HepG2 (cell line): ENCODE measurements around the gene CD7. TPM values are rescaled to one million over a fixed set of nuclear protein-coding genes. Genes with fewer than 3 reads are reported as not detected.
A peak's percentile ranks its signal among the peaks of the same experiment; 100 is the strongest.

Experiments used
- ARNT2 ChIP-seq: sonication (generic); formaldehyde crosslinking; IDR thresholded peaks from 2 replicates; pipeline ENCODE4 v1.8.0; 2022; ENCODE audit warnings: mild to moderate bottlenecking, low read depth, missing genetic modification reagents, moderate library complexity
- CHCHD3 ChIP-seq: sonication (generic); formaldehyde crosslinking; IDR thresholded peaks from 2 replicates; pipeline ENCODE4 v1.8.0; 2022; ENCODE audit warnings: mild to moderate bottlenecking, missing genetic modification reagents, moderate library complexity
- FOXP1 ChIP-seq, 2 experiments: fragments of 450-650 bp in 1 of 2; IDR thresholded peaks; 2 replicates each; pipeline ENCODE4 v1.6.1; 2017 to 2018; ENCODE audit warnings: antibody characterized with exemption in 1 of 2
- HIVEP1 ChIP-seq: sonication (generic); formaldehyde crosslinking; IDR thresholded peaks from 2 replicates; pipeline ENCODE4 v1.4.0; 2020; ENCODE audit warnings: mild to moderate bottlenecking, missing genetic modification reagents
- HNRNPLL ChIP-seq: fragments of 200-400 bp; formaldehyde crosslinking; IDR thresholded peaks from 2 replicates; pipeline ENCODE4 v1.6.1; 2017; ENCODE audit warnings: mild to moderate bottlenecking, low read depth, low read length; ENCODE audit not compliant: poor library complexity, severe bottlenecking
- KLF13 ChIP-seq: sonication (generic); formaldehyde crosslinking; IDR thresholded peaks from 2 replicates; pipeline ENCODE4 v1.4.0; 2020; ENCODE audit warnings: mild to moderate bottlenecking, missing genetic modification reagents
- MEIS1 ChIP-seq: sonication (generic); formaldehyde crosslinking; IDR thresholded peaks from 2 replicates; pipeline ENCODE4 v1.9.0; 2021; ENCODE audit warnings: mild to moderate bottlenecking, missing genetic modification reagents, moderate library complexity, borderline replicate concordance
- TOE1 ChIP-seq: sonication (generic); formaldehyde crosslinking; IDR thresholded peaks from 2 replicates; pipeline ENCODE4 v1.4.0; 2020; ENCODE audit warnings: mild to moderate bottlenecking, missing genetic modification reagents
- ZNF207 ChIP-seq: fragments of 450-650 bp; IDR thresholded peaks from 2 replicates; pipeline ENCODE4 v1.6.1; 2016; ENCODE audit warnings: antibody characterized with exemption, borderline replicate concordance
- ZNF30 ChIP-seq: sonication (generic); formaldehyde crosslinking; IDR thresholded peaks from 2 replicates; pipeline ENCODE4 v1.5.0; 2020; ENCODE audit warnings: mild to moderate bottlenecking, missing genetic modification reagents
- ZNF431 ChIP-seq: sonication (generic); formaldehyde crosslinking; IDR thresholded peaks from 2 replicates; pipeline ENCODE4 v1.9.0; 2022; ENCODE audit warnings: missing genetic modification reagents, low read depth, mild to moderate bottlenecking, borderline replicate concordance
- ZNF607 ChIP-seq: sonication (generic); formaldehyde crosslinking; IDR thresholded peaks from 2 replicates; pipeline ENCODE4 v1.5.1; 2020; ENCODE audit warnings: missing genetic modification reagents, mild to moderate bottlenecking, borderline replicate concordance
- polyA plus RNA-seq, 8 experiments: library from polyadenylated mRNA; depleted of rRNA in 3 of 8; stranded (reverse) in 7 of 8; unstranded in 1 of 8; fragments of >200 nt; fragmentation: Illumina TruSeq in 4 of 8; extraction: Trizol in 4 of 8; gene quantifications; 2 replicates each; pipeline versions ENCODE4 v1.2.1 to v1.2.3, GENCODE V29; 2011 to 2016; ENCODE audit warnings: low read depth in 4 of 8, missing spikeins in 1 of 8, mixed read lengths in 1 of 8; ENCODE audit not compliant: insufficient read depth in 1 of 8
- total RNA-seq, 5 experiments: library from RNA; depleted of rRNA; stranded (reverse); fragments of >200 nt; fragmentation: Illumina TruSeq; extraction: Trizol; gene quantifications; 2 replicates each; pipeline ENCODE4 v1.2.3, GENCODE V29; 2016; ENCODE audit warnings: low read depth in 1 of 5
- TF ChIP-seq, protein P1 (sequence below): sonication (generic); formaldehyde crosslinking; IDR thresholded peaks from 2 replicates; pipeline ENCODE4 v1.5.1; 2020; ENCODE audit warnings: mild to moderate bottlenecking, missing genetic modification reagents, borderline replicate concordance
- TF ChIP-seq, protein P2 (sequence below): sonication (generic); formaldehyde crosslinking; IDR thresholded peaks from 2 replicates; pipeline ENCODE4 v1.8.1; 2023; ENCODE audit warnings: mild to moderate bottlenecking, missing genetic modification reagents, borderline replicate concordance
- TF ChIP-seq, protein P3 (sequence below): sonication (generic); formaldehyde crosslinking; conservative IDR thresholded peaks from 2 replicates; pipeline ENCODE4 v1.8.0; 2022; ENCODE audit warnings: mild to moderate bottlenecking, moderate library complexity, missing genetic modification reagents
- TF ChIP-seq, protein P4 (sequence below): sonication (generic); formaldehyde crosslinking; IDR thresholded peaks from 2 replicates; pipeline ENCODE4 v1.4.0; 2020; ENCODE audit warnings: missing genetic modification reagents

The CD7 gene
- total and polyA plus RNA-seq, 2 of the 13 experiments (the other 11 are each of a cell fraction or from before 2014, with no cell fraction given): 67.6 to 76.4 TPM

DNA sequence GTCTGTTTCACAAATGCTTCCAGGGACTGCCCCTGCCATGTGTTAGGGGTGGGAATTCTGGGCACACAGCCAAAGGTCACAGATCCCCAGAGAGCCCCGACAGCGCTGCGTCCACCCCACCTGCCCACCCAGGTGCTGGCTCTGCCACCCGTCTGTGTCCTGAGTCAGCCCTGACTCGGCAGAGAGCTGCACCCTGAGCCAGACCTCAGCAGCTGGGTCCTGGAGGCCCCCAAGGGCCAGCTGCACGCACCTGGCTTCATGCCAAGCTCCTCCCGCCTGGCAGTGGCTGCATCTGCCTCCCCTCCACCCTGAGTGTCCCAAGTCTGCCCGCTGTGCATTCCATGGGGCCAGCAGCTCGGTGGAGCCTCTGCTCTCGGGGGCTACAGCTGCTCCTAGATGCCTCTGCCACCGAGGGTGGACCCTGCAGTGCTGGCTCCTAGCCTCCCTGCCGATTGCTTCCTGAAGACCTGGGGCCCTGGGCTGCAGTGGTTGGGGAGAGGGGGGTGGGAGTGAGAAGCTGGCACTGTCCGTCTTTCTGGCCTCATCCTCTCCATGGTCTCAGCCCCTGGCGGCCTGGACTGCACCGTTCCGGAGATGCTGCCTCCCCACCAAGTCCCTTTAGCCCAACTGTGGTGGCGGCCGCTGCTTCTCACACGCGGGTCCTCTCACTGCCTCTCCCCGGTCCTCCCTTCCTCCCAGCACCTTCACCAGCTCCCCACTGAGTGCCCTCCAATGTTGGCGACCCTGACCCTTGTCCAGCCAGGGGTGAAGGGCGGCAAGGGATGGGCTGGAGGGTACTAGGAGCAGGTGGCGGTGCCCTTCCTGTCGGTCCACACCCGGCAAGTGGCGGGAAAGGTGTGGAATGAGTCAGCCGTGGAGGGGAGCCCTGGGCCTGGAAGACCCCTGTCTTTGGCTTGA, 13.2 kb upstream of the CD7 start (continued):
- TF ChIP-seq, protein P1, sequence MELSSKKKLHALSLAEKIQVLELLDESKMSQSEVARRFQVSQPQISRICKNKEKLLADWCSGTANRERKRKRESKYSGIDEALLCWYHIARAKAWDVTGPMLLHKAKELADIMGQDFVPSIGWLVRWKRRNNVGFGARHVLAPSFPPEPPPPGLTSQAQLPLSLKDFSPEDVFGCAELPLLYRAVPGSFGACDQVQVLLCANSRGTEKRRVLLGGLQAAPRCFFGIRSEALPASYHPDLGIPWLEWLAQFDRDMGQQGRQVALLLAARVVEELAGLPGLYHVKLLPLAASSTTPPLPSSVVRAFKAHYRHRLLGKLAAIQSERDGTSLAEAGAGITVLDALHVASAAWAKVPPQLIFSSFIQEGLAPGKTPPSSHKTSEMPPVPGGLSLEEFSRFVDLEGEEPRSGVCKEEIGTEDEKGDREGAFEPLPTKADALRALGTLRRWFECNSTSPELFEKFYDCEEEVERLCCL (CRISPR knock-in tag): no peak
- TF ChIP-seq ZNF431: no peak
- no peak; the same call in 1 of the 2 replicates for TF ChIP-seq ZNF607 (CRISPR knock-in tag)
- TF ChIP-seq HIVEP1: no peak; the same call in 1 of the 2 replicates
- TF ChIP-seq ARNT2 (CRISPR knock-in tag): no peak
- TF ChIP-seq, protein P2, sequence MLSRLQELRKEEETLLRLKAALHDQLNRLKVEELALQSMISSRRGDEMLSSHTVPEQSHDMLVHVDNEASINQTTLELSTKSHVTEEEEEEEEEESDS (CRISPR knock-in tag): peak; percentile 77; the same call in 1 of the 2 replicates
- TF ChIP-seq HNRNPLL: peak; percentile 49
- TF ChIP-seq, protein P3, sequence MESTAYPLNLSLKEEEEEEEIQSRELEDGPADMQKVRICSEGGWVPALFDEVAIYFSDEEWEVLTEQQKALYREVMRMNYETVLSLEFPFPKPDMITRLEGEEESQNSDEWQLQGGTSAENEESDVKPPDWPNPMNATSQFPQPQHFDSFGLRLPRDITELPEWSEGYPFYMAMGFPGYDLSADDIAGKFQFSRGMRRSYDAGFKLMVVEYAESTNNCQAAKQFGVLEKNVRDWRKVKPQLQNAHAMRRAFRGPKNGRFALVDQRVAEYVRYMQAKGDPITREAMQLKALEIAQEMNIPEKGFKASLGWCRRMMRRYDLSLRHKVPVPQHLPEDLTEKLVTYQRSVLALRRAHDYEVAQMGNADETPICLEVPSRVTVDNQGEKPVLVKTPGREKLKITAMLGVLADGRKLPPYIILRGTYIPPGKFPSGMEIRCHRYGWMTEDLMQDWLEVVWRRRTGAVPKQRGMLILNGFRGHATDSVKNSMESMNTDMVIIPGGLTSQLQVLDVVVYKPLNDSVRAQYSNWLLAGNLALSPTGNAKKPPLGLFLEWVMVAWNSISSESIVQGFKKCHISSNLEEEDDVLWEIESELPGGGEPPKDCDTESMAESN (CRISPR knock-in tag): no peak
- no peak for TF ChIP-seq TOE1 (CRISPR knock-in tag)
- peak; percentile 46; the same call in 1 of the 2 replicates for TF ChIP-seq KLF13 (CRISPR knock-in tag)
- TF ChIP-seq, protein P4, sequence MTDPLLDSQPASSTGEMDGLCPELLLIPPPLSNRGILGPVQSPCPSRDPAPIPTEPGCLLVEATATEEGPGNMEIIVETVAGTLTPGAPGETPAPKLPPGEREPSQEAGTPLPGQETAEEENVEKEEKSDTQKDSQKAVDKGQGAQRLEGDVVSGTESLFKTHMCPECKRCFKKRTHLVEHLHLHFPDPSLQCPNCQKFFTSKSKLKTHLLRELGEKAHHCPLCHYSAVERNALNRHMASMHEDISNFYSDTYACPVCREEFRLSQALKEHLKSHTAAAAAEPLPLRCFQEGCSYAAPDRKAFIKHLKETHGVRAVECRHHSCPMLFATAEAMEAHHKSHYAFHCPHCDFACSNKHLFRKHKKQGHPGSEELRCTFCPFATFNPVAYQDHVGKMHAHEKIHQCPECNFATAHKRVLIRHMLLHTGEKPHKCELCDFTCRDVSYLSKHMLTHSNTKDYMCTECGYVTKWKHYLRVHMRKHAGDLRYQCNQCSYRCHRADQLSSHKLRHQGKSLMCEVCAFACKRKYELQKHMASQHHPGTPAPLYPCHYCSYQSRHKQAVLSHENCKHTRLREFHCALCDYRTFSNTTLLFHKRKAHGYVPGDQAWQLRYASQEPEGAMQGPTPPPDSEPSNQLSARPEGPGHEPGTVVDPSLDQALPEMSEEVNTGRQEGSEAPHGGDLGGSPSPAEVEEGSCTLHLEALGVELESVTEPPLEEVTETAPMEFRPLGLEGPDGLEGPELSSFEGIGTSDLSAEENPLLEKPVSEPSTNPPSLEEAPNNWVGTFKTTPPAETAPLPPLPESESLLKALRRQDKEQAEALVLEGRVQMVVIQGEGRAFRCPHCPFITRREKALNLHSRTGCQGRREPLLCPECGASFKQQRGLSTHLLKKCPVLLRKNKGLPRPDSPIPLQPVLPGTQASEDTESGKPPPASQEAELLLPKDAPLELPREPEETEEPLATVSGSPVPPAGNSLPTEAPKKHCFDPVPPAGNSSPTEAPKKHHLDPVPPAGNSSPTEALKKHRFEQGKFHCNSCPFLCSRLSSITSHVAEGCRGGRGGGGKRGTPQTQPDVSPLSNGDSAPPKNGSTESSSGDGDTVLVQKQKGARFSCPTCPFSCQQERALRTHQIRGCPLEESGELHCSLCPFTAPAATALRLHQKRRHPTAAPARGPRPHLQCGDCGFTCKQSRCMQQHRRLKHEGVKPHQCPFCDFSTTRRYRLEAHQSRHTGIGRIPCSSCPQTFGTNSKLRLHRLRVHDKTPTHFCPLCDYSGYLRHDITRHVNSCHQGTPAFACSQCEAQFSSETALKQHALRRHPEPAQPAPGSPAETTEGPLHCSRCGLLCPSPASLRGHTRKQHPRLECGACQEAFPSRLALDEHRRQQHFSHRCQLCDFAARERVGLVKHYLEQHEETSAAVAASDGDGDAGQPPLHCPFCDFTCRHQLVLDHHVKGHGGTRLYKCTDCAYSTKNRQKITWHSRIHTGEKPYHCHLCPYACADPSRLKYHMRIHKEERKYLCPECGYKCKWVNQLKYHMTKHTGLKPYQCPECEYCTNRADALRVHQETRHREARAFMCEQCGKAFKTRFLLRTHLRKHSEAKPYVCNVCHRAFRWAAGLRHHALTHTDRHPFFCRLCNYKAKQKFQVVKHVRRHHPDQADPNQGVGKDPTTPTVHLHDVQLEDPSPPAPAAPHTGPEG (CRISPR knock-in tag): no peak
- no peak for TF ChIP-seq CHCHD3 (CRISPR knock-in tag)
- no peak for TF ChIP-seq ZNF30 (CRISPR knock-in tag)
- no peak for TF ChIP-seq ZNF207
- TF ChIP-seq FOXP1 (IDR thresholded peaks at IDR 0.05): no peak
- no peak; the same call in 1 of the 2 replicates for TF ChIP-seq FOXP1 (CRISPR knock-in tag; IDR thresholded peaks at IDR 0.05)
- peak; percentile 81 for TF ChIP-seq MEIS1 (CRISPR knock-in tag)
